GM10266 (cell line): Measurements from ENCODE around the gene PATJ.
"Not testable (repeated sequence)": the region's sequence is repeated elsewhere in the genome, so short reads cannot be mapped to it uniquely, and the experiment has no call there.

ENCODE experiments used
- DNase-seq: peaks from one replicate; pipeline ENCODE4 v3.0.0; 2012; ENCODE audit errors: extremely low spot score
- CTCF ChIP-seq: IDR thresholded peaks from 2 replicates; pipeline ENCODE4 v1.5.1; 2012; ENCODE audit warnings: mild to moderate bottlenecking, low read depth; ENCODE audit not compliant: control insufficient read depth, insufficient read depth; ENCODE audit errors: missing control alignments

The PATJ gene

GRCh38 chr1:61941794-61942193 lies 199.5 kb downstream of the PATJ start:
- TF ChIP-seq CTCF, result no peak
- DNase-seq, result no peak

- no peak for DNase-seq
- no peak for TF ChIP-seq CTCF
Observed at GRCh38 chr1:61942856-61943255, 200.6 kb downstream of the PATJ start.

- not testable (repeated sequence) for DNase-seq
Observed at GRCh38 chr1:61948685-61949084, 206.4 kb downstream of the PATJ start.

GRCh38 chr1:61950418-61950817 lies 208.1 kb downstream of the PATJ start:
- DNase-seq, result no peak
- TF ChIP-seq CTCF, result peak; percentile 28

- no peak for DNase-seq
- TF ChIP-seq CTCF, result no peak
Observed at GRCh38 chr1:61951731-61952580, 209.7 kb downstream of the PATJ start.

- DNase-seq, result no peak
- no peak for TF ChIP-seq CTCF
Observed at GRCh38 chr1:61952675-61953074, 210.4 kb downstream of the PATJ start.

GRCh38 chr1:61953076-61953789 lies 211.0 kb downstream of the PATJ start:
- no peak for TF ChIP-seq CTCF
- no peak for DNase-seq
